Thyroid gland (tissue), 4 donors: ENCODE measurements around the gene DENND1A. TPM values are rescaled to one million over a fixed set of nuclear protein-coding genes. Genes with fewer than 3 reads are reported as not detected.

Source experiments
- DNase-seq, 2 donors: peaks; one replicate each; pipeline ENCODE4 v3.0.0-alpha.2; 2019
- H3K27ac ChIP-seq, 3 donors: fragments of 200-600 bp; sonication (generic); 1 replicate in 2 of 3; 2 replicates in 1 of 3; pipeline ENCODE4 v1.5.1; 2016 to 2019; ENCODE audit warnings: mild to moderate bottlenecking in 1 of 3, moderate library complexity in 1 of 3
- H3K27me3 ChIP-seq: fragments of 200-600 bp; sonication (generic); one replicate; pipeline ENCODE4 v1.5.1; 2019
- H3K36me3 ChIP-seq, 2 donors: fragments of 200-600 bp; sonication (generic); one replicate each; pipeline ENCODE4 v1.5.1; 2016 to 2019
- H3K4me1 ChIP-seq, 2 donors: fragments of 200-600 bp; sonication (generic); one replicate each; pipeline ENCODE4 v1.5.1; 2017 to 2019
- H3K4me3 ChIP-seq, 3 donors: fragments of 200-600 bp; sonication (generic); replicated peaks in 1 of 3; 1 replicate in 2 of 3; 2 replicates in 1 of 3; pipeline ENCODE4 v1.5.1; 2016; ENCODE audit warnings: mild to moderate bottlenecking in 1 of 3
- H3K9me3 ChIP-seq: fragments of 200-600 bp; sonication (generic); one replicate; pipeline ENCODE4 v1.5.1; 2017
- CTCF ChIP-seq, 6 experiments: fragments of 200-600 bp in 3 of 6; fragments of 450-650 bp in 3 of 6; sonication (generic) in 3 of 6; IDR thresholded peaks; one replicate each; pipeline ENCODE4 v1.5.1; 2016 to 2019; ENCODE audit warnings: antibody characterized with exemption in 6 of 6, mild to moderate bottlenecking in 2 of 6, inconsistent platforms in 1 of 6, moderate library complexity in 1 of 6
- POLR2A ChIP-seq, 2 donors: fragments of 450-650 bp; IDR thresholded peaks; one replicate each; pipeline ENCODE4 v1.6.1; 2017; ENCODE audit warnings: antibody characterized with exemption in 2 of 2, mild to moderate bottlenecking in 2 of 2, moderate library complexity in 1 of 2
- WGBS, 2 donors: methylation state at CpG; one replicate each; pipeline ENCODE4 v1.1.5; 2017; 5-methylcytosine and 5-hydroxymethylcytosine counted together
- intact Hi-C: fragments of 100-400 bp; cut with DNase I; formaldehyde crosslinking; loops from one replicate; pipeline ENCODE4 v1.15.1; 2023
- total RNA-seq, 4 donors: library from RNA; depleted of rRNA; stranded (reverse); fragments of >200 nt; gene quantifications; one replicate each; pipeline ENCODE4 v1.2.3, GENCODE V29; 2016

DENND1A gene
- total RNA-seq, 4 donors from 2014 or later: 18.8 to 34.4 (median 28.2) TPM

- no peak for DNase-seq
- Histone ChIP-seq H3K9me3 (no peaks in the 10 kb centered on the region), H3K4me1 (peaks cover 20 to 32% of the 10 kb centered on the region in 2 donors), H3K36me3 (no peaks in the 10 kb centered on the region), H3K27ac (no peak overlapping the region), H3K4me3 (no peak overlapping the region), H3K27me3 (no peaks in the 10 kb centered on the region)
- TF ChIP-seq CTCF (IDR thresholded peaks at IDR 0.05): no peak
- intact Hi-C loops: no loop called here
- 86 to 91% methylated on average over 8 of the region's 8 CpGs for WGBS, 2 donors
Observed at GRCh38 chr9:123680352-123680751, 249.6 kb downstream of the DENND1A start.

- Histone ChIP-seq H3K4me1 (peaks cover 11 to 24% of the 10 kb centered on the region in 2 donors), H3K4me3 (no peak overlapping the region), H3K36me3 (no peaks in the 10 kb centered on the region), H3K27me3 (no peaks in the 10 kb centered on the region), H3K27ac (peak overlapping the region in 2 of 3 donors; percentile 4 to 13), H3K9me3 (no peaks in the 10 kb centered on the region)
- TF ChIP-seq CTCF (IDR thresholded peaks at IDR 0.05): peak in 1 of 6 experiments; percentile 1
- no peak for TF ChIP-seq POLR2A (IDR thresholded peaks at IDR 0.05)
- WGBS, 2 donors: 84 to 88% methylated on average over 13 to 16 of the region's 16 CpGs
- intact Hi-C loops: no loop called here
- DNase-seq: peak; percentile 23 to 36
Observed at GRCh38 chr9:123679330-123679987, 250.5 kb downstream of the DENND1A start.

GRCh38 chr9:123678878-123679329, 251.0 kb downstream of the DENND1A start:
- Histone ChIP-seq H3K9me3 (no peaks in the 10 kb centered on the region), H3K4me3 (no peak overlapping the region), H3K27ac (peak overlapping the region; percentile 4 to 55 (median 13)), H3K27me3 (no peaks in the 10 kb centered on the region), H3K36me3 (no peaks in the 10 kb centered on the region), H3K4me1 (peaks cover 7 to 19% of the 10 kb centered on the region in 2 donors)
- WGBS, 2 donors: 28 to 37% methylated on average over 5 of the region's 5 CpGs
- no peak for DNase-seq
- no peak for TF ChIP-seq CTCF (IDR thresholded peaks at IDR 0.05)
- TF ChIP-seq POLR2A (IDR thresholded peaks at IDR 0.05): no peak
- intact Hi-C loops: no loop called here

- intact Hi-C loops: no loop called here
- Histone ChIP-seq H3K36me3 (no peaks in the 10 kb centered on the region), H3K27ac (peak overlapping the region; percentile 4 to 55 (median 13)), H3K9me3 (no peaks in the 10 kb centered on the region), H3K4me1 (peaks cover 7 to 19% of the 10 kb centered on the region in 2 donors), H3K4me3 (no peak overlapping the region), H3K27me3 (no peaks in the 10 kb centered on the region)
- TF ChIP-seq POLR2A (IDR thresholded peaks at IDR 0.05): no peak
- no peak for TF ChIP-seq CTCF (IDR thresholded peaks at IDR 0.05)
- DNase-seq: no peak
- WGBS, 2 donors: 71% methylated on average over 15 of the region's 15 CpGs
Observed at GRCh38 chr9:123678038-123678877, 251.7 kb downstream of the DENND1A start.

GRCh38 chr9:123676869-123677268, 253.1 kb downstream of the DENND1A start:
- Histone ChIP-seq H3K4me1 (peaks cover 7 to 19% of the 10 kb centered on the region in 2 donors), H3K36me3 (no peaks in the 10 kb centered on the region), H3K9me3 (no peaks in the 10 kb centered on the region), H3K4me3 (no peak overlapping the region), H3K27ac (no peak overlapping the region), H3K27me3 (no peaks in the 10 kb centered on the region)
- DNase-seq: no peak
- TF ChIP-seq CTCF (IDR thresholded peaks at IDR 0.05) (no peak), POLR2A (IDR thresholded peaks at IDR 0.05) (no peak)
- intact Hi-C loops: no loop called here
- 93 to 97% methylated on average over 2 of the region's 2 CpGs for WGBS, 2 donors
